Keratinocyte (primary cell): Measurements from ENCODE around the gene SMCP. TPM values are rescaled to one million over a fixed set of nuclear protein-coding genes. Genes with fewer than 3 reads are reported as not detected.
A peak's percentile ranks its signal among the peaks of the same experiment; 100 is the strongest.

Experiments
- DNase-seq: peaks from one replicate; pipeline ENCODE4 v3.0.0-alpha.2; 2011; ENCODE audit warnings: low read depth, missing footprints, low spot score
- FAIRE-seq: peaks from 2 replicates; lab custom pipeline; 2011; peaks lifted over from hg19 to GRCh38; lab: Jason Lieb, UNC
- H2AFZ ChIP-seq: 2 replicates; pipeline ENCODE4 v1.6.0; 2012; ENCODE audit warnings: low read length, control low read depth, inconsistent platforms; ENCODE audit not compliant: control insufficient read depth
- H3K27ac ChIP-seq: 2 replicates; pipeline ENCODE4 v1.5.1; 2011; ENCODE audit warnings: low read length; ENCODE audit not compliant: control insufficient read depth, insufficient read depth
- H3K27me3 ChIP-seq: 3 replicates; pipeline ENCODE4 v1.6.0; 2011; ENCODE audit warnings: low read length; ENCODE audit not compliant: control insufficient read depth, insufficient read depth; ENCODE audit errors: extremely low read depth
- H3K36me3 ChIP-seq, 2 experiments: 2 replicates in 1 of 2; 3 replicates in 1 of 2; pipeline ENCODE4 v1.5.1; 2011; ENCODE audit warnings: low read length in 2 of 2, mild to moderate bottlenecking in 1 of 2; ENCODE audit not compliant: control insufficient read depth in 2 of 2, insufficient read depth in 2 of 2; ENCODE audit errors: extremely low read depth in 1 of 2
- H3K4me1 ChIP-seq: 3 replicates; pipeline ENCODE4 v1.5.1; 2011; ENCODE audit warnings: low read length; ENCODE audit not compliant: control insufficient read depth, insufficient read depth; ENCODE audit errors: extremely low read depth
- H3K4me2 ChIP-seq: 3 replicates; pipeline ENCODE4 v1.6.0; 2011; ENCODE audit warnings: low read depth, low read length; ENCODE audit not compliant: control insufficient read depth, insufficient read depth; ENCODE audit errors: extremely low read depth
- H3K4me3 ChIP-seq, 3 experiments: fragments of 200-600 bp in 1 of 3; sonication (generic) in 1 of 3; 2 replicates in 2 of 3; 3 replicates in 1 of 3; pipeline ENCODE4 v1.5.1; 2011 to 2016; ENCODE audit warnings: low read length in 3 of 3, mild to moderate bottlenecking in 3 of 3, control low read depth in 2 of 3, inconsistent platforms in 1 of 3, low read depth in 1 of 3, mixed read lengths in 1 of 3, mixed run types in 1 of 3, moderate library complexity in 1 of 3; ENCODE audit not compliant: control insufficient read depth in 2 of 3, insufficient read depth in 2 of 3; ENCODE audit errors: extremely low read depth in 1 of 3
- H3K79me2 ChIP-seq: 2 replicates; pipeline ENCODE4 v1.6.0; 2012; ENCODE audit warnings: low read length; ENCODE audit not compliant: control insufficient read depth, insufficient read depth
- H3K9ac ChIP-seq: 3 replicates; pipeline ENCODE4 v1.6.0; 2011; ENCODE audit warnings: low read length; ENCODE audit not compliant: control insufficient read depth, insufficient read depth; ENCODE audit errors: extremely low read depth
- H3K9me1 ChIP-seq: 3 replicates; pipeline ENCODE4 v1.6.0; 2011; ENCODE audit warnings: low read length; ENCODE audit not compliant: control insufficient read depth, insufficient read depth; ENCODE audit errors: extremely low read depth
- H3K9me3 ChIP-seq: 2 replicates; pipeline ENCODE4 v1.5.1; 2012; ENCODE audit warnings: low read depth, low read length; ENCODE audit not compliant: control insufficient read depth
- H4K20me1 ChIP-seq: 3 replicates; pipeline ENCODE4 v1.6.0; 2011; ENCODE audit warnings: low read length; ENCODE audit not compliant: control insufficient read depth, insufficient read depth; ENCODE audit errors: extremely low read depth
- EZH2 ChIP-seq: IDR thresholded peaks from one replicate; pipeline ENCODE4 v1.6.1; 2012; ENCODE audit warnings: inconsistent platforms, mild to moderate bottlenecking, low read length, moderate library complexity
- dilution Hi-C: fragments of 300-500 bp; cut with MboI; formaldehyde crosslinking; loops from one replicate; pipeline ENCODE4 v1.7.0; 2020; ENCODE audit warnings: low sequenced_read_pairs; ENCODE audit not compliant: extremely low pct_ligation_motif_present
- polyA plus RNA-seq, 5 experiments: library from polyadenylated mRNA; depleted of rRNA in 3 of 5; stranded (reverse) in 3 of 5; stranded (forward) in 1 of 5; unstranded in 1 of 5; fragments of >200 nt; gene quantifications; 1 replicate in 1 of 5; 2 replicates in 3 of 5; 3 replicates in 1 of 5; pipeline versions ENCODE4 v1.2.1 to v1.2.3, GENCODE V29; 2011 to 2012; ENCODE audit warnings: missing spikeins in 2 of 5, low read depth in 1 of 5, low replicate concordance in 1 of 5
- TF ChIP-seq, protein P1 (sequence below), 3 experiments: IDR thresholded peaks in 1 of 3; conservative IDR thresholded peaks in 1 of 3; optimal IDR thresholded peaks in 1 of 3; 2 replicates in 2 of 3; 3 replicates in 1 of 3; pipeline versions ENCODE3 to v1.5.1; 2011; ENCODE audit warnings: low read length in 3 of 3, mild to moderate bottlenecking in 3 of 3, moderate library complexity in 2 of 3, control low read depth in 1 of 3, inconsistent platforms in 1 of 3; ENCODE audit not compliant: insufficient read depth in 2 of 3; ENCODE audit errors: extremely low read depth in 1 of 3

SMCP gene
- polyA plus RNA-seq, 1 donor (not counting 4 experiments of a cell fraction or from before 2014, with no cell fraction given) = not detected

DNA sequence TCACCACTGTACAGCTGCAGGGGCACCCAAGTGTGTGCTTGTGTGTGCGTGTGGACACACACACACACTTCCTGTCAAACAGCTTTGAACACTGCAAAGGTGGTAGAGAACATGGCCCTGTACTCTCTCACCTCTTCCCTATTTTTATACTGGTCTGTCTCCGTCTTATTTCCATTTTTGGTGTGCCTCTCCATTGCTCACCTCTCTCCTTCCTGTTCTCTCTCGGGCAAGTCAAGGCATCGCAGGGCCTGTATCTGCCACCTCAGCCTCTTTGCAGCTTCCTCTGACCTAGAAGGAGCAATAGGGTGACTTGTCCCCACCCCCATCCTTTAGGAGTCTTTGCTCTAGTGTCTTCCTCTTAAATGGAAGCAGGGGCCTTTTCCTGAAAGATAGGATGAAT lies 2.2 kb downstream of the SMCP start:
- Histone ChIP-seq H3K27ac (peak overlapping the region; percentile 77), H3K4me1 (peaks cover 42% of the 10 kb centered on the region), H3K36me3 (no peaks in the 10 kb centered on the region), H3K4me3 (peak overlapping the region in 2 of 3 experiments; percentile 3 to 16), H4K20me1 (no peaks in the 10 kb centered on the region), H3K4me2 (peak overlapping the region; percentile 61), H2AFZ (peak overlapping the region; percentile 83), H3K9ac (peak overlapping the region; percentile 16), H3K9me1 (no peaks in the 10 kb centered on the region), H3K27me3 (no peaks in the 10 kb centered on the region), H3K79me2 (no peaks in the 10 kb centered on the region), H3K9me3 (no peaks in the 10 kb centered on the region)
- TF ChIP-seq EZH2 = no peak
- TF ChIP-seq, protein P1, sequence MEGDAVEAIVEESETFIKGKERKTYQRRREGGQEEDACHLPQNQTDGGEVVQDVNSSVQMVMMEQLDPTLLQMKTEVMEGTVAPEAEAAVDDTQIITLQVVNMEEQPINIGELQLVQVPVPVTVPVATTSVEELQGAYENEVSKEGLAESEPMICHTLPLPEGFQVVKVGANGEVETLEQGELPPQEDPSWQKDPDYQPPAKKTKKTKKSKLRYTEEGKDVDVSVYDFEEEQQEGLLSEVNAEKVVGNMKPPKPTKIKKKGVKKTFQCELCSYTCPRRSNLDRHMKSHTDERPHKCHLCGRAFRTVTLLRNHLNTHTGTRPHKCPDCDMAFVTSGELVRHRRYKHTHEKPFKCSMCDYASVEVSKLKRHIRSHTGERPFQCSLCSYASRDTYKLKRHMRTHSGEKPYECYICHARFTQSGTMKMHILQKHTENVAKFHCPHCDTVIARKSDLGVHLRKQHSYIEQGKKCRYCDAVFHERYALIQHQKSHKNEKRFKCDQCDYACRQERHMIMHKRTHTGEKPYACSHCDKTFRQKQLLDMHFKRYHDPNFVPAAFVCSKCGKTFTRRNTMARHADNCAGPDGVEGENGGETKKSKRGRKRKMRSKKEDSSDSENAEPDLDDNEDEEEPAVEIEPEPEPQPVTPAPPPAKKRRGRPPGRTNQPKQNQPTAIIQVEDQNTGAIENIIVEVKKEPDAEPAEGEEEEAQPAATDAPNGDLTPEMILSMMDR (optimal IDR thresholded peaks at IDR 0.05 in 1 of 3, IDR thresholded peaks at IDR 0.05 in 1 of 3, conservative IDR thresholded peaks at IDR 0.05 in 1 of 3; ENCODE audit: extremely low read depth in 1 of 3, insufficient read depth in 2 of 3, low read length in 3 of 3) = no peak
- DNase-seq (no peak), FAIRE-seq (peak; percentile 96)
- dilution Hi-C loops = no loop called here

DNA sequence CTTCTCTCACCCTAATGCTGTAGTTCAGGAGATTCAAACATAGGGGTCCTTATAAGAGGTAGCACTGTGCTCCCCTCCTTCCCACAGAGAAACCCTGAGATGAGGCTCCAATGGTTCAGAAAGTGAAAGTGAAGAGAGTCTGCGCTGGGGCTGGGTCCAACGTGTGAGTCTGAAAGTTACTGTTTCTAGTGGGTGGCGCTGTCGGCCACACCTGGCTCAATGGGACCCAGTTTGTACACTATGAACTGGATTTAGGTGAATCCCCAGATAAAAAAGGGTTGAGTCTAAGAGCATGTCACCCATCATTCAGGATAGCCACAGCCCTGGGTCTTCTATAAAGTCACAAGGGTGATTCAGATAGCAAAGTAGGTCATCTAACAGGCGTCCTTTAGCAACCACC lies 2.8 kb downstream of the SMCP start:
- Histone ChIP-seq H3K9me1 (no peaks in the 10 kb centered on the region), H2AFZ (peak overlapping the region; percentile 83), H3K36me3 (no peaks in the 10 kb centered on the region), H3K4me1 (peaks cover 44% of the 10 kb centered on the region), H3K27ac (peak overlapping the region; percentile 77), H3K9ac (no peak overlapping the region), H4K20me1 (no peaks in the 10 kb centered on the region), H3K27me3 (no peaks in the 10 kb centered on the region), H3K4me3 (peak overlapping the region in 1 of 3 experiments; percentile 11), H3K79me2 (no peaks in the 10 kb centered on the region), H3K9me3 (no peaks in the 10 kb centered on the region), H3K4me2 (peak overlapping the region; percentile 61)
- FAIRE-seq = no peak
- no peak for DNase-seq
- dilution Hi-C loops = no loop called here
- TF ChIP-seq, protein P1 (optimal IDR thresholded peaks at IDR 0.05 in 1 of 3, IDR thresholded peaks at IDR 0.05 in 1 of 3, conservative IDR thresholded peaks at IDR 0.05 in 1 of 3; ENCODE audit: extremely low read depth in 1 of 3, insufficient read depth in 2 of 3, low read length in 3 of 3) = peak; percentile 9 to 50 (median 25)
- no peak for TF ChIP-seq EZH2
